Stimulated activated CD4-positive, alpha-beta T cell treated with anti-CD3 and anti-CD28 coated beads, Interleukin-12 subunit alpha, Interleukin-12 subunit beta, amount 100 ng/mL, for 4 hours (primary cell): ENCODE results near the gene PHF2.

Experiments used
- DNase-seq: peaks from one replicate; pipeline ENCODE4 v3.0.0-alpha.2; 2020

Gene PHF2

GRCh38 chr9:93634311-93635185, 58.2 kb downstream of the PHF2 start:
- no peak for DNase-seq

- no peak for DNase-seq
These were observed 59.1 kb downstream of the PHF2 start for GRCh38 chr9:93635186-93636107.

- DNase-seq = no peak
These were observed 59.8 kb downstream of the PHF2 start for GRCh38 chr9:93636172-93636661.

GRCh38 chr9:93636667-93637066, 60.3 kb downstream of the PHF2 start:
- no peak for DNase-seq

- no peak for DNase-seq
These were observed 61.5 kb downstream of the PHF2 start for GRCh38 chr9:93637886-93638285.

- no peak for DNase-seq
These were observed 63.6 kb downstream of the PHF2 start for GRCh38 chr9:93640027-93640426.

GRCh38 chr9:93642961-93643360, 66.6 kb downstream of the PHF2 start:
- DNase-seq = no peak

- DNase-seq = no peak
These were observed 68.2 kb downstream of the PHF2 start for GRCh38 chr9:93644397-93645088.

- DNase-seq = no peak
These were observed 68.9 kb downstream of the PHF2 start for GRCh38 chr9:93645149-93645889.

GRCh38 chr9:93645921-93646639, 69.7 kb downstream of the PHF2 start:
- no peak for DNase-seq

GRCh38 chr9:93646640-93647178, 70.3 kb downstream of the PHF2 start:
- DNase-seq = no peak

- DNase-seq = no peak
These were observed 71.8 kb downstream of the PHF2 start for GRCh38 chr9:93648181-93648580.

GRCh38 chr9:93648836-93649235, 72.5 kb downstream of the PHF2 start:
- DNase-seq = no peak

GRCh38 chr9:93649610-93650261, 73.4 kb downstream of the PHF2 start:
- DNase-seq = no peak

GRCh38 chr9:93650448-93650847, 74.1 kb downstream of the PHF2 start:
- DNase-seq = no peak

- no peak for DNase-seq
These were observed 75.2 kb downstream of the PHF2 start for GRCh38 chr9:93651521-93651950.

GRCh38 chr9:93652604-93653592, 76.5 kb downstream of the PHF2 start:
- DNase-seq = no peak

- DNase-seq = no peak
These were observed 77.4 kb downstream of the PHF2 start for GRCh38 chr9:93653760-93654159.

- DNase-seq = no peak
These were observed 78.1 kb downstream of the PHF2 start for GRCh38 chr9:93654351-93654961.
